Gastrocnemius medialis (tissue), 4 donors: ENCODE measurements around the gene MYOCOS. TPM values are rescaled to one million over a fixed set of nuclear protein-coding genes. Genes with fewer than 3 reads are reported as not detected.

Experiments
- ATAC-seq, 2 donors: fragments of 150-250 bp; one replicate each; pipeline ENCODE4 v1.9.1; 2016
- DNase-seq, 2 donors: peaks; one replicate each; pipeline ENCODE4 v3.0.0-alpha.2; 2019
- H3K27ac ChIP-seq, 4 donors: fragments of 200-600 bp; sonication (generic); 1 replicate in 1 of 4; 2 replicates in 3 of 4; pipeline ENCODE4 v1.5.1; 2016 to 2018; ENCODE audit warnings: mild to moderate bottlenecking in 2 of 4, moderate library complexity in 1 of 4
- H3K27me3 ChIP-seq, 3 donors: fragments of 200-600 bp; sonication (generic) in 2 of 3; 1 replicate in 1 of 3; 2 replicates in 2 of 3; pipeline versions ENCODE4 v1.5.1 to v1.6.0; 2016 to 2019; ENCODE audit warnings: mild to moderate bottlenecking in 1 of 3, moderate library complexity in 1 of 3
- H3K36me3 ChIP-seq, 2 donors: fragments of 200-600 bp; sonication (generic) in 1 of 2; one replicate each; pipeline ENCODE4 v1.5.1; 2017 to 2018
- H3K4me1 ChIP-seq, 2 donors: fragments of 200-600 bp; sonication (generic) in 1 of 2; one replicate each; pipeline ENCODE4 v1.5.1; 2016 to 2017; ENCODE audit warnings: mild to moderate bottlenecking in 2 of 2
- H3K4me3 ChIP-seq, 4 donors: fragments of 200-600 bp; sonication (generic) in 3 of 4; 1 replicate in 1 of 4; 2 replicates in 3 of 4; pipeline ENCODE4 v1.5.1; 2016 to 2019; ENCODE audit warnings: mild to moderate bottlenecking in 2 of 4
- H3K9me3 ChIP-seq, 3 donors: fragments of 200-600 bp; sonication (generic) in 2 of 3; 1 replicate in 1 of 3; 2 replicates in 2 of 3; pipeline ENCODE4 v1.5.1; 2016 to 2019
- CTCF ChIP-seq, 5 experiments: fragments of 450-650 bp in 3 of 5; fragments of 200-600 bp in 2 of 5; sonication (generic) in 2 of 5; IDR thresholded peaks in 4 of 5; conservative IDR thresholded peaks in 1 of 5; 1 replicate in 4 of 5; 2 replicates in 1 of 5; pipeline ENCODE4 v1.5.1; 2016 to 2019; ENCODE audit warnings: antibody characterized with exemption in 5 of 5, mild to moderate bottlenecking in 3 of 5, moderate library complexity in 3 of 5
- POLR2A ChIP-seq, 2 donors: fragments of 450-650 bp; IDR thresholded peaks; one replicate each; pipeline ENCODE4 v1.6.1; 2017; ENCODE audit warnings: antibody characterized with exemption in 2 of 2, mild to moderate bottlenecking in 2 of 2, moderate library complexity in 2 of 2
- in situ Hi-C, 4 donors: fragments of 200-750 bp; cut with MboI; loops; one replicate each; pipeline versions ENCODE4 v1.15.0 to v1.8.0; 2017; ENCODE audit warnings: low sequenced_read_pairs in 4 of 4
- intact Hi-C: fragments of 100-400 bp; cut with DNase I; formaldehyde crosslinking; loops from one replicate; pipeline ENCODE4 v1.15.1; 2023; ENCODE audit warnings: low total_unique reads
- total RNA-seq, 4 donors: library from RNA; depleted of rRNA; stranded (reverse); fragments of >200 nt; gene quantifications; one replicate each; pipeline versions ENCODE4 v1.1.0 to v1.2.3, GENCODE V29; 2016

The MYOCOS gene
- total RNA-seq, 4 donors from 2014 or later: 0.20 TPM; not detected in 3

- Histone ChIP-seq H3K36me3 (no peaks in the 10 kb centered on the region), H3K27me3 (no peaks in the 10 kb centered on the region), H3K4me1 (no peaks in the 10 kb centered on the region), H3K9me3 (no peaks in the 10 kb centered on the region), H3K4me3 (no peak overlapping the region), H3K27ac (no peak overlapping the region)
- no peak for ATAC-seq
- no peak for TF ChIP-seq CTCF (IDR thresholded peaks at IDR 0.05 in 4 of 5, conservative IDR thresholded peaks at IDR 0.05 in 1 of 5)
- TF ChIP-seq POLR2A (IDR thresholded peaks at IDR 0.05): no peak
- intact Hi-C loops (no loop called here), in situ Hi-C loops (no loop called here)
- DNase-seq: no peak
Observed at GRCh38 chr1:171635661-171636060, 13.6 kb downstream of the MYOCOS start.

GRCh38 chr1:171636141-171636540 is 14.1 kb downstream of the MYOCOS start:
- TF ChIP-seq POLR2A (IDR thresholded peaks at IDR 0.05): no peak
- TF ChIP-seq CTCF (IDR thresholded peaks at IDR 0.05 in 4 of 5, conservative IDR thresholded peaks at IDR 0.05 in 1 of 5): no peak
- H3K36me3 ChIP-seq: no peaks in the 10 kb centered on the region
- no peak overlapping the region for H3K4me3 ChIP-seq
- in situ Hi-C loops (no loop called here), intact Hi-C loops (no loop called here)
- H3K4me1 ChIP-seq: no peaks in the 10 kb centered on the region
- no peaks in the 10 kb centered on the region for H3K27me3 ChIP-seq
- no peak for DNase-seq
- no peaks in the 10 kb centered on the region for H3K9me3 ChIP-seq
- H3K27ac ChIP-seq: no peak overlapping the region
- no peak for ATAC-seq

- intact Hi-C loops (no loop called here), in situ Hi-C loops (no loop called here)
- Histone ChIP-seq H3K27me3 (no peaks in the 10 kb centered on the region), H3K9me3 (no peaks in the 10 kb centered on the region), H3K36me3 (no peaks in the 10 kb centered on the region), H3K27ac (no peak overlapping the region), H3K4me1 (no peaks in the 10 kb centered on the region), H3K4me3 (no peak overlapping the region)
- ATAC-seq (no peak), DNase-seq (no peak)
- TF ChIP-seq CTCF (IDR thresholded peaks at IDR 0.05 in 4 of 5, conservative IDR thresholded peaks at IDR 0.05 in 1 of 5): no peak
- TF ChIP-seq POLR2A (IDR thresholded peaks at IDR 0.05): no peak
Observed at GRCh38 chr1:171637928-171638576, 16.0 kb downstream of the MYOCOS start.

- no peaks in the 10 kb centered on the region for H3K36me3 ChIP-seq
- TF ChIP-seq POLR2A (IDR thresholded peaks at IDR 0.05) (no peak), CTCF (IDR thresholded peaks at IDR 0.05 in 4 of 5, conservative IDR thresholded peaks at IDR 0.05 in 1 of 5) (no peak)
- no peaks in the 10 kb centered on the region for H3K9me3 ChIP-seq
- in situ Hi-C loops (loop anchor here in 3 of 4 donors (10.0 kb wide), 2 partner anchors 105 to 345 kb away; partner anchors contain the start of gene VAMP4 (in 1 of the 3)), intact Hi-C loops (loop anchor here (10.0 kb wide), 2 partner anchors 155 to 805 kb away; partner anchors contain the start of genes PIGC and PRRC2C)
- H3K27me3 ChIP-seq: no peaks in the 10 kb centered on the region
- peaks cover 3 to 5% of the 10 kb centered on the region in 2 donors for H3K4me1 ChIP-seq
- DNase-seq: no peak
- no peak overlapping the region for H3K4me3 ChIP-seq
- H3K27ac ChIP-seq: no peak overlapping the region
- ATAC-seq: no peak
Observed at GRCh38 chr1:171640225-171640624, 18.2 kb downstream of the MYOCOS start.
